Hepatocyte (in vitro differentiated cells): ENCODE measurements around the gene PKIB. TPM values are rescaled to one million over a fixed set of nuclear protein-coding genes. Genes with fewer than 3 reads are reported as not detected.
A peak's percentile ranks its signal among the peaks of the same experiment; 100 is the strongest.

Source experiments
- DNase-seq: peaks from one replicate; pipeline ENCODE4 v3.0.0-alpha.2; 2016; ENCODE audit warnings: low spot score
- H2AFZ ChIP-seq: fragments of 200-600 bp; sonication (generic); 2 replicates; pipeline ENCODE4 v1.6.0; 2016; ENCODE audit warnings: antibody characterized with exemption, mild to moderate bottlenecking
- H3K27ac ChIP-seq: fragments of 200-600 bp; sonication (generic); 2 replicates; pipeline ENCODE4 v1.5.1; 2016; ENCODE audit warnings: mild to moderate bottlenecking
- H3K27me3 ChIP-seq: fragments of 200-600 bp; sonication (generic); 2 replicates; pipeline ENCODE4 v1.6.1; 2016
- H3K36me3 ChIP-seq: fragments of 200-600 bp; sonication (generic); replicated peaks from 2 replicates; pipeline ENCODE4 v1.5.1; 2016; ENCODE audit warnings: low read depth; ENCODE audit not compliant: insufficient read depth
- H3K4me1 ChIP-seq: fragments of 200-600 bp; sonication (generic); 2 replicates; pipeline ENCODE4 v1.5.1; 2016; ENCODE audit warnings: mild to moderate bottlenecking, moderate library complexity; ENCODE audit not compliant: insufficient read depth
- H3K4me2 ChIP-seq: fragments of 200-600 bp; sonication (generic); 2 replicates; pipeline ENCODE4 v1.6.0; 2016
- H3K4me3 ChIP-seq: fragments of 200-600 bp; sonication (generic); 2 replicates; pipeline ENCODE4 v1.5.1; 2016; ENCODE audit warnings: mild to moderate bottlenecking
- H3K79me2 ChIP-seq: fragments of 200-600 bp; sonication (generic); 2 replicates; pipeline ENCODE4 v1.6.0; 2017; ENCODE audit warnings: mild to moderate bottlenecking
- H3K9me2 ChIP-seq: fragments of 200-600 bp; sonication (generic); replicated peaks from 2 replicates; pipeline ENCODE4 v1.6.0; 2017; ENCODE audit warnings: mild to moderate bottlenecking; ENCODE audit not compliant: insufficient read depth
- H3K9me3 ChIP-seq: fragments of 200-600 bp; sonication (generic); 2 replicates; pipeline ENCODE4 v1.5.1; 2016; ENCODE audit warnings: low read depth, mild to moderate bottlenecking
- H4K20me1 ChIP-seq: fragments of 200-600 bp; sonication (generic); 2 replicates; pipeline ENCODE4 v1.6.0; 2016; ENCODE audit warnings: mild to moderate bottlenecking; ENCODE audit not compliant: insufficient read depth, poor library complexity, severe bottlenecking
- CTCF ChIP-seq: fragments of 200-600 bp; sonication (generic); IDR thresholded peaks from 2 replicates; pipeline ENCODE4 v1.5.1; 2016; ENCODE audit warnings: antibody characterized with exemption, mild to moderate bottlenecking; ENCODE audit not compliant: poor library complexity
- EZH2 ChIP-seq: fragments of 200-600 bp; sonication (generic); IDR thresholded peaks from 2 replicates; pipeline ENCODE4 v1.6.1; 2016; ENCODE audit warnings: antibody characterized with exemption, mild to moderate bottlenecking, borderline replicate concordance
- EZH2phosphoT487 ChIP-seq: fragments of 200-600 bp; sonication (generic); IDR thresholded peaks from one replicate; pipeline ENCODE4 v1.6.1; 2018; ENCODE audit warnings: antibody characterized with exemption, mild to moderate bottlenecking, low read depth, moderate library complexity; ENCODE audit not compliant: unreplicated experiment, severe bottlenecking
- WGBS: methylation state at CpG from one replicate; pipeline ENCODE4 v1.1.6; 2016; ENCODE audit warnings: low lambda C conversion rate; ENCODE audit errors: missing lambda C conversion rate; 5-methylcytosine and 5-hydroxymethylcytosine counted together
- polyA plus RNA-seq: library from polyadenylated mRNA; unstranded; fragments of >200 nt; fragmentation: Nextera tagmentation; extraction: Ambion mirVana; gene quantifications from 2 replicates; pipeline ENCODE4 v1.2.1, GENCODE V29; 2016
- total RNA-seq: library from RNA; depleted of rRNA; stranded (reverse); fragments of >200 nt; gene quantifications from 2 replicates; pipeline ENCODE4 v1.2.3, GENCODE V29; 2014

PKIB gene
- 144 and 172 TPM in 2 replicates for total RNA-seq
- 73.8 and 77.6 TPM in 2 replicates for polyA plus RNA-seq

- Histone ChIP-seq H3K9me2 (no peaks in the 10 kb centered on the region), H2AFZ (peak within 1 kb of the TSS; percentile 66), H3K36me3 (no peaks in the 10 kb centered on the region), H3K79me2 (peaks cover 14% of the 10 kb centered on the region), H3K9me3 (no peaks in the 10 kb centered on the region), H3K27me3 (no peaks in the 10 kb centered on the region), H4K20me1 (no peaks in the 10 kb centered on the region), H3K4me3 (peak within 1 kb of the TSS; percentile 47), H3K4me2 (peak within 1 kb of the TSS; percentile 82), H3K4me1 (no peaks in the 10 kb centered on the region), H3K27ac (peak within 1 kb of the TSS; percentile 92)
- 21% methylated on average over 51 of the region's 66 CpGs for WGBS
- TF ChIP-seq EZH2phosphoT487, result no peak
- TF ChIP-seq CTCF, result peak; percentile 39
- DNase-seq, result peak; percentile 92
These were observed at the start of gene PKIB for GRCh38 chr6:122609881-122610689. Gene PKIB (plus strand): TSS chr6:122610405. CDS start chr6:122717795, 107,390 bp downstream.

GRCh38 chr6:122563364-122564052 is 46.7 kb upstream of the PKIB start:
- no peaks in the 10 kb centered on the region for H3K27me3 ChIP-seq

GRCh38 chr6:122564230-122564629 is 46.0 kb upstream of the PKIB start:
- H4K20me1 ChIP-seq, result peaks cover 3% of the 10 kb centered on the region
- H2AFZ ChIP-seq, result no peak overlapping the region
- TF ChIP-seq EZH2phosphoT487 (no peak), EZH2 (no peak), CTCF (no peak)
- no peaks in the 10 kb centered on the region for H3K27me3 ChIP-seq
- no peak overlapping the region for H3K4me2 ChIP-seq
- 89% methylated on average over 3 of the region's 3 CpGs for WGBS
- H3K79me2 ChIP-seq, result peaks cover 62% of the 10 kb centered on the region
- H3K9me2 ChIP-seq, result no peaks in the 10 kb centered on the region
- no peak overlapping the region for H3K27ac ChIP-seq
- H3K36me3 ChIP-seq, result no peaks in the 10 kb centered on the region
- no peaks in the 10 kb centered on the region for H3K4me1 ChIP-seq
- H3K9me3 ChIP-seq, result peaks cover 9% of the 10 kb centered on the region
- no peak for DNase-seq
- no peak overlapping the region for H3K4me3 ChIP-seq

More at GRCh38 chr6:122563364-122564052, 46.7 kb upstream of the PKIB start:
- H3K4me1 ChIP-seq, result no peaks in the 10 kb centered on the region
- H3K9me2 ChIP-seq, result no peaks in the 10 kb centered on the region
- H3K79me2 ChIP-seq, result peaks cover 69% of the 10 kb centered on the region
- H3K4me3 ChIP-seq, result no peak overlapping the region
- TF ChIP-seq EZH2, result no peak
- TF ChIP-seq CTCF, result no peak
- no peak for TF ChIP-seq EZH2phosphoT487
- no peaks in the 10 kb centered on the region for H3K36me3 ChIP-seq
- H4K20me1 ChIP-seq, result peaks cover 3% of the 10 kb centered on the region
- H3K9me3 ChIP-seq, result peaks cover 9% of the 10 kb centered on the region
- no peak overlapping the region for H3K27ac ChIP-seq
- H2AFZ ChIP-seq, result no peak overlapping the region
- no peak for DNase-seq
- no peak overlapping the region for H3K4me2 ChIP-seq
- WGBS, result over 99% methylated on average over 8 of the region's 8 CpGs
